NT2/D1 (cell line): ENCODE data around the gene MORN1.
"Not testable (repeated sequence)": the region's sequence is repeated elsewhere in the genome, so short reads cannot be mapped to it uniquely, and the experiment has no call there.

ENCODE experiments used
- DNase-seq: peaks from one replicate; pipeline ENCODE4 v3.0.0-alpha.2; 2011; ENCODE audit warnings: low read depth, low spot score
- H3K27me3 ChIP-seq: 2 replicates; pipeline ENCODE4 v1.6.0; 2011; ENCODE audit warnings: mild to moderate bottlenecking; ENCODE audit not compliant: insufficient read length, insufficient read depth
- H3K36me3 ChIP-seq: 2 replicates; pipeline ENCODE4 v1.6.1; 2011; ENCODE audit warnings: mild to moderate bottlenecking, low read length, mixed read lengths; ENCODE audit not compliant: insufficient read depth, insufficient read length
- H3K4me1 ChIP-seq: 2 replicates; pipeline ENCODE4 v1.5.1; 2011; ENCODE audit not compliant: insufficient read depth, insufficient read length
- H3K4me3 ChIP-seq: 2 replicates; pipeline ENCODE4 v1.5.1; 2011; ENCODE audit warnings: low read depth; ENCODE audit not compliant: insufficient read length
- H3K9ac ChIP-seq: 2 replicates; pipeline ENCODE4 v1.6.0; 2011; ENCODE audit warnings: low read depth; ENCODE audit not compliant: insufficient read length
- H3K9me3 ChIP-seq: 2 replicates; pipeline ENCODE4 v1.5.1; 2011; ENCODE audit warnings: mild to moderate bottlenecking, low read length; ENCODE audit not compliant: insufficient read depth
- SUZ12 ChIP-seq: IDR thresholded peaks from 2 replicates; pipeline ENCODE4 v1.6.1; 2011; ENCODE audit not compliant: insufficient read length, insufficient read depth; ENCODE audit errors: extremely low read depth
- YY1 ChIP-seq: IDR thresholded peaks from 2 replicates; pipeline ENCODE4 v1.6.1; 2011; ENCODE audit not compliant: insufficient read length, insufficient read depth
- ZNF274 ChIP-seq: IDR thresholded peaks from 2 replicates; pipeline ENCODE4 v1.6.1; 2011; ENCODE audit warnings: mild to moderate bottlenecking, low read depth, low read length

Gene MORN1

DNA sequence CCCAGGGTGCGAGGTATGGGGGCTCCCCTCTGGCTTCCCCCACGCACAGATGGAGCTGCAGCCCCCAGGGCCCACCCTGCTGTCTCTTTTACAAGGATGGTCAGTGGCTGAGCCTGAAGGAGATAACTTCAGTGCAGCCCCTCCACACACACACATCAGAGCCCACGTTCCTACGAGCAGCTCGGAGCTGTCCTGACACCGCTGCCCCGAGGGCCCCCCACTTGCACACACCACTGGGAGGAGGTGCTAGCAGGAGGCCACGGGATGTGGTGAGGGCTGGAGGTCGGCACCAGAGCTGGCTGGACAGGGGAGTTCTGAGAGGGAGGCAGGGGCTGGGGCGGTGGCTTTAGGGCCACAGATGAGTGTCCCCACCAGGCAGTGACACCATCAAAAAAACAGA is 53.9 kb downstream of the MORN1 start:
- TF ChIP-seq ZNF274 (no peak), SUZ12 (no peak), YY1 (no peak)
- no peak for DNase-seq

DNA sequence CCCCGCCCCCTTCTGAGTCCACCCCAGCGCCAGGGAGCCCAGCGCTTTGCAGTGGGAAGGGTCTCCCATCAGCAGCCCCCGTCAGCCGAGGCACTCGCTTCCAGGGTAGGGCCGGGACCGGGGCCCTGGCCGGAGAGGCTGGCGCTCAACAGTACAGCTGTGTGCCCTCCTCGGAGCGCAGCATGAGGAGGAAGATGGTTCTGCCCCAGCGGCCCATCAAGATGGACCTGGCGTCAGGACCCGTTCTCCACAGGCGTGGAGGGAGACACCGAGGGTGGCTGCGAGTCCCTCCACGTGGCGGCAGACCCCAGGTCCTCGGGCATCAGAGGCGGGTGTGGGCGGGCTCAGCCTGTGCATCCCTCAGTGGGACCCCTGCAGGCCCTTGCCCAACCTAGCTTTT is 54.3 kb downstream of the MORN1 start:
- DNase-seq: no peak
- no peaks in the 10 kb centered on the region for H3K9me3 ChIP-seq
- H3K4me3 ChIP-seq: no peak overlapping the region
- H3K36me3 ChIP-seq: no peaks in the 10 kb centered on the region
- H3K27me3 ChIP-seq: no peaks in the 10 kb centered on the region
- no peak overlapping the region for H3K9ac ChIP-seq
- TF ChIP-seq SUZ12 (no peak), ZNF274 (no peak), YY1 (no peak)
- no peaks in the 10 kb centered on the region for H3K4me1 ChIP-seq

More for the DNA sequence above, 53.9 kb downstream of the MORN1 start:
- no peak overlapping the region for H3K9ac ChIP-seq
- H3K27me3 ChIP-seq: no peaks in the 10 kb centered on the region
- H3K4me1 ChIP-seq: no peaks in the 10 kb centered on the region
- no peaks in the 10 kb centered on the region for H3K9me3 ChIP-seq
- no peak overlapping the region for H3K4me3 ChIP-seq
- H3K36me3 ChIP-seq: no peaks in the 10 kb centered on the region

DNA sequence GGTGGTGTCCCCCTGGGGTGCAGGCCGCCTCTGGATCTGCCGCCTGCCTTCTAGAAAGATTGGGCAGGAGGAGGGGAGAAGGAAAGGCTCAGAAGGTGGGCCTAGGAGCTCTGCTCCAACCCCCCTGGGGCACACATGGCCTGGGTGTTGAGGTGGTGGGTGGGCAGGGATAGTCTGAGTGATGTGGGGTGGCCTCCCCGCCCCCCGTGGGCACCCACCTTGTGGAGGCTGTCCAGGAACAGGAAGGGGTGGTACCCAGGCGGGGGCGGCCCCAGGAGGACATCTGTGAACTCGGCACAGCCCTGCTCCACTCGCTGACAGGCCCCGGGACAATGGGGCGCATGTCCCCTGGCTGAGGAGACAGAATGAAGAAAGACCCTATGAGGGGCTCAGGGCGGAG is 54.9 kb downstream of the MORN1 start:
- H3K4me3 ChIP-seq: no peak overlapping the region
- DNase-seq: no peak
- H3K9ac ChIP-seq: no peak overlapping the region
- H3K27me3 ChIP-seq: no peaks in the 10 kb centered on the region
- H3K36me3 ChIP-seq: no peaks in the 10 kb centered on the region
- TF ChIP-seq ZNF274 (no peak), YY1 (no peak), SUZ12 (no peak)
- no peaks in the 10 kb centered on the region for H3K9me3 ChIP-seq
- no peaks in the 10 kb centered on the region for H3K4me1 ChIP-seq

DNA sequence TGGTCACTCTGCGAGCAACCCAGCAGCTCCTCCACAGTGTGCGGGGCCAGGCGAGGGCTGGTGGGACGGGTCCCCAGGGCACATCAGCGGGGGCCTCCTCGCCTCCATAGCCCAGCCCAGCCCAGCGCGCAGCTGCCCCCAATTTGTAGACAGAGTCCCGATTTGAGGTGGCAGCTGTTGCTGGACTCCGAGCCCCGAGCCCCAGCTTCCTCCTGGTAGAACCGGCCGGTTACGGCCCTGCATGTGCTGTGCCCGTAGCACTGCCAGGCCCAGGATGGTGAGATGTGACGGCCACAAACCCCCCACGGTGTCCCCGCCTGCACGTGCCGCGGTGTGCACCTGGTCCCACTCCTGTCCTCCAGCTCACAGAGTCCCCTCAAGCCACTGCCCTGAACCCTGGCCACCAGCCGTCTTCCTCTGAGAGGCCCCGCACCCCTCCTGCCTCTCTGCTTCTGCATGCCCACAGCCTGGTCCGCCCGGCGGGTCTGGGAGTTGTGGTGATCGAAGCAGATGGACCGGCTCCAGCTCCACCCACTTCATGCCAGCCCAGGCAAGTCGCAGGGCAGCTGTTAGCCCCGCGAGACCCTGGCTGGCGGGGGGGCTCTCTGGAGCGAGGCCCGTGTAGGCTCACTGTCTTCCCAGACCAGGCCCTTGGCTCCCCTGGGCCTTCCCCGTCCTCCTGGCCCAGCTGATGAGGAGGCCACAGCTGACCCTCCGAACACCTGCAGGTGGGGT is 55.5 kb downstream of the MORN1 start:
- Histone ChIP-seq H3K36me3 (no peaks in the 10 kb centered on the region), H3K4me3 (no peak overlapping the region), H3K27me3 (no peaks in the 10 kb centered on the region), H3K9me3 (no peaks in the 10 kb centered on the region), H3K4me1 (no peaks in the 10 kb centered on the region), H3K9ac (no peak overlapping the region)
- TF ChIP-seq ZNF274 (no peak), SUZ12 (no peak), YY1 (no peak)
- DNase-seq: no peak

DNA sequence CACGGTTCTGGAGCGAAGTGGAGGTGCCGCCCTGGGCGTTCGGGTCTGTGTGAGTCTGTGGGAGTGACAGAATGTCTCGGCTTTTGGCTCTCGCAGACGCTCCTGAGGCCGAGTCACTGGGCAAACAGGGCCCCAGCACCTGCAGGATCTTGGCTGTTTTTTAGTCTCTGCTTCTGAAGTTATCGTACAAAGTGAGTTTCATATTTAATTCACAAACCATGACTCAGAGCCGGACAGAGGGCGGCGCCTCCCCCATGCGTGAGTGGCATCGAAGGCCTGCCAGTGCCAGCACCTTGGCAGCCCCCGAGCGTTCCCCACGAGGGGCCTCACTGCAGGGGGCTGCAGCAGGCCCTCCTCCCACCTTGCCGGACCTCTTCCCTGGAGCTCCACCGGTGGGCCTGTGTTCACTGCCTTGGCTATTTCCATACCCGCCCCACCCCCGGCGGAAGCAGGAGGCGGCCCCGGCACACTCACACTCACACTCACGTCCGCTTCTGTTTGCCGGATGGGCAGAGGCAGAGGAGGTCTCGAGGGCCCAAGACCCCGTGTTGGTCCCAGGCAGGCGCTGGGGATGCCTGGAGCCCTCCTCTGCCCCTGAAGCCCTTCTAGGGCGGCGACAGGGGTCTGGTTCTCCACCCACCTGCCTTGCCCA is 56.3 kb downstream of the MORN1 start:
- Histone ChIP-seq H3K36me3 (no peaks in the 10 kb centered on the region), H3K9me3 (no peaks in the 10 kb centered on the region), H3K4me1 (no peaks in the 10 kb centered on the region), H3K27me3 (no peaks in the 10 kb centered on the region), H3K4me3 (no peak overlapping the region), H3K9ac (no peak overlapping the region)
- no peak for TF ChIP-seq ZNF274
- no peak for TF ChIP-seq YY1
- no peak for TF ChIP-seq SUZ12
- no peak for DNase-seq

DNA sequence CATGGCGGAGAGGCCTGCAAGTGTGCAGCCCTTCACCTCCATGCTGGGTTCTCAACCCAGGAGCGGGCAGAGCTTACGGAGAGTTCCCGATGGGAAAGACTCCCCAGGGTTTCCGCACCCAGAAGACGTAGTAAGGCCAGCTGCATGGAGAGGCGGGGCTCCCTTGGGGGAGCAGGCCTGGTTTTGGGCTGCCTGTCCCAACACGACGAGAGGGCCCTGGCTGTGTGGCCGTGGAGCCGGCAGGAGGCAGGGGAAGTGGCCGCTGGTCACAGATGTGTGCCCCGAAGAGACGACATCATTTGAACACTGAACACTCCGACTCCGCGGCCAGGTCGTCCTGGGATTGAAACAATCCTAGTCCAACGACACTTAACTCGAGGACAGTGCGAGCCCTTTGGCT is 57.0 kb downstream of the MORN1 start:
- Histone ChIP-seq H3K4me3 (no peak overlapping the region), H3K36me3 (no peaks in the 10 kb centered on the region), H3K4me1 (no peaks in the 10 kb centered on the region), H3K9me3 (no peaks in the 10 kb centered on the region), H3K27me3 (no peaks in the 10 kb centered on the region), H3K9ac (no peak overlapping the region)
- TF ChIP-seq SUZ12 (no peak), ZNF274 (no peak), YY1 (no peak)
- no peak for DNase-seq

DNA sequence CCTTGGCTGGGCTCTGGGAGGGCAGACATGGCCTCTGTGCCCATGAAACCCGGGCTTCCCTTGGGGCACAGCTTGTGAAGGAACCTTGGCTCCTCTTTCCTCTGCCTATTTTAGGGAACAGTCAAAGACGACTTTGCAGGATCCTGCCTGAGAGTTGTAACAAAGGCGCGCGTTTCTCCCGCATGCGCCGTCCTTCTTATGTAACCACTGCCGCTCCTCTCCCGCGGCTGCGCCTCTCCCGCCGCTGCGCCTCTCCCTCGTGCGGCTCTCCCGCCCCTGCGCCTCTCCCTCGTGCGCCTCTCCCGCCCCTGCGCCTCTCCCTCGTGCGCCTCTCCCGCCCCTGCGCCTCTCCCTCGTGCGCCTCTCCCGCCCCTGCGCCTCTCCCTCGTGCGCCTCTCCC is 59.8 kb downstream of the MORN1 start:
- not testable (repeated sequence) for H3K4me1 ChIP-seq, DNase-seq, H3K9ac ChIP-seq, H3K4me3 ChIP-seq, H3K9me3 ChIP-seq, H3K27me3 ChIP-seq, H3K36me3 ChIP-seq
